Endodermal cell (in vitro differentiated cells): ENCODE data around the gene CNPY3. TPM values are rescaled to one million over a fixed set of nuclear protein-coding genes. Genes with fewer than 3 reads are reported as not detected.

Source experiments
- DNase-seq: peaks from one replicate; pipeline ENCODE4 v3.0.0-alpha.2; 2017
- H3K27ac ChIP-seq: 2 replicates; pipeline ENCODE4 v1.5.1; 2013; ENCODE audit warnings: mild to moderate bottlenecking, low read depth, low read length, moderate library complexity
- H3K27me3 ChIP-seq: 2 replicates; pipeline ENCODE4 v1.6.1; 2013; ENCODE audit warnings: mild to moderate bottlenecking, low read length, moderate library complexity; ENCODE audit not compliant: insufficient read depth, control insufficient read depth, poor library complexity, severe bottlenecking
- H3K36me3 ChIP-seq: 2 replicates; pipeline ENCODE4 v1.7.0; 2013; ENCODE audit warnings: mild to moderate bottlenecking, low read length, moderate library complexity; ENCODE audit not compliant: control insufficient read depth, insufficient read depth
- H3K4me1 ChIP-seq: one replicate; pipeline ENCODE4 v1.7.0; 2013; ENCODE audit warnings: low read length; ENCODE audit not compliant: control insufficient read depth, insufficient read depth
- H3K4me3 ChIP-seq: 2 replicates; pipeline ENCODE4 v1.5.1; 2013; ENCODE audit warnings: mild to moderate bottlenecking, low read length, moderate library complexity
- H3K9ac ChIP-seq: 2 replicates; pipeline ENCODE4 v1.6.1; 2013; ENCODE audit warnings: mild to moderate bottlenecking, low read length, moderate library complexity; ENCODE audit not compliant: poor library complexity, severe bottlenecking; ENCODE audit errors: extremely low read depth
- H3K9me3 ChIP-seq: 2 replicates; pipeline ENCODE4 v1.6.1; 2013; ENCODE audit warnings: mild to moderate bottlenecking, low read length, moderate library complexity; ENCODE audit not compliant: control insufficient read depth
- H3K27ac Mint-ChIP-seq: 2 replicates; pipeline ENCODE4 v1.8.0; 2020; ENCODE audit warnings: mixed read lengths
- H3K27me3 Mint-ChIP-seq: 2 replicates; pipeline ENCODE4 v1.8.0; 2021; ENCODE audit warnings: mild to moderate bottlenecking, mixed read lengths; ENCODE audit not compliant: insufficient read depth
- H3K36me3 Mint-ChIP-seq: 2 replicates; pipeline ENCODE4 v1.8.0; 2020; ENCODE audit warnings: low read depth, mixed read lengths
- H3K4me1 Mint-ChIP-seq: 2 replicates; pipeline ENCODE4 v1.8.0; 2020; ENCODE audit warnings: mixed read lengths
- H3K4me3 Mint-ChIP-seq: 2 replicates; pipeline ENCODE4 v1.8.0; 2020; ENCODE audit warnings: mild to moderate bottlenecking, moderate library complexity, mixed read lengths
- H3K9me3 Mint-ChIP-seq: 2 replicates; pipeline ENCODE4 v1.8.0; 2020; ENCODE audit warnings: mild to moderate bottlenecking, mixed read lengths
- CTCF ChIP-seq: fragments of 200-600 bp; sonication (generic); conservative IDR thresholded peaks from 2 replicates; pipeline ENCODE4 v1.5.0; 2021; ENCODE audit warnings: antibody characterized with exemption, mild to moderate bottlenecking
- WGBS, 2 experiments: methylation state at CpG; one replicate each; pipeline versions ENCODE4 v1.1.5 to v1.1.7; 2013; ENCODE audit warnings: missing lambda C conversion rate in 2 of 2, mixed read lengths in 1 of 2; ENCODE audit not compliant: insufficient coverage in 1 of 2, insufficient read length in 1 of 2; 5-methylcytosine and 5-hydroxymethylcytosine counted together
- total RNA-seq, 2 donors: library from RNA; stranded (reverse); fragmentation: NEBNext Ultra II Directional in 1 of 2; extraction: Animal tissue kit (Norgen Biotek cat#: 25700) in 1 of 2; gene quantifications; 2 replicates in 1 of 2; 3 replicates in 1 of 2; pipeline ENCODE4 v1.2.1, GENCODE V29; 2021

CNPY3 gene
- total RNA-seq, 2 donors from 2014 or later = 72.7 to 73.6 TPM

GRCh38 chr6:42907336-42907735 is 21.9 kb upstream of the CNPY3 start:
- H3K36me3 ChIP-seq = no peaks in the 10 kb centered on the region
- H3K4me3 ChIP-seq = no peak overlapping the region
- H3K9me3 ChIP-seq = no peaks in the 10 kb centered on the region
- H3K27me3 ChIP-seq = no peaks in the 10 kb centered on the region
- TF ChIP-seq CTCF = no peak
- 84 to 90% methylated on average over 2 to 5 of the region's 5 CpGs for WGBS, 2 experiments
- Mint-ChIP-seq H3K4me1 (peaks cover 12% of the 10 kb centered on the region), H3K27me3 (no peaks in the 10 kb centered on the region), H3K36me3 (no peaks in the 10 kb centered on the region), H3K27ac (no peak overlapping the region), H3K9me3 (no peaks in the 10 kb centered on the region), H3K4me3 (no peak overlapping the region)
- no peak overlapping the region for H3K9ac ChIP-seq
- H3K4me1 ChIP-seq = no peaks in the 10 kb centered on the region
- no peak overlapping the region for H3K27ac ChIP-seq
- DNase-seq = no peak

- Mint-ChIP-seq H3K27me3 (peaks cover 2% of the 10 kb centered on the region), H3K27ac (no peak overlapping the region), H3K36me3 (no peaks in the 10 kb centered on the region), H3K9me3 (no peaks in the 10 kb centered on the region), H3K4me1 (no peaks in the 10 kb centered on the region), H3K4me3 (no peak overlapping the region)
- H3K4me1 ChIP-seq = no peaks in the 10 kb centered on the region
- no peak overlapping the region for H3K9ac ChIP-seq
- no peak overlapping the region for H3K4me3 ChIP-seq
- H3K36me3 ChIP-seq = no peaks in the 10 kb centered on the region
- H3K27ac ChIP-seq = no peak overlapping the region
- no peak for DNase-seq
- 96 to 100% methylated on average over 1 to 8 of the region's 10 CpGs for WGBS, 2 experiments
- no peaks in the 10 kb centered on the region for H3K27me3 ChIP-seq
- H3K9me3 ChIP-seq = no peaks in the 10 kb centered on the region
- no peak for TF ChIP-seq CTCF
Measured at GRCh38 chr6:42909835-42910234, 19.4 kb upstream of the CNPY3 start.

- peak overlapping the region; percentile 95 for H3K27ac Mint-ChIP-seq
- Histone ChIP-seq H3K4me3 (peak overlapping the region; percentile 79), H3K4me1 (no peaks in the 10 kb centered on the region), H3K9me3 (no peaks in the 10 kb centered on the region), H3K9ac (peak overlapping the region; percentile 55), H3K27me3 (no peaks in the 10 kb centered on the region), H3K27ac (peak overlapping the region; percentile 64), H3K36me3 (no peaks in the 10 kb centered on the region)
- peak; percentile 92 for DNase-seq
- H3K36me3 Mint-ChIP-seq = no peaks in the 10 kb centered on the region
- H3K9me3 Mint-ChIP-seq = no peaks in the 10 kb centered on the region
- TF ChIP-seq CTCF = peak; percentile 70
- no peaks in the 10 kb centered on the region for H3K4me1 Mint-ChIP-seq
- 4 to 15% methylated on average over 18 to 49 of the region's 49 CpGs for WGBS, 2 experiments
- H3K27me3 Mint-ChIP-seq = peaks cover 2% of the 10 kb centered on the region
- peak overlapping the region; percentile 68 for H3K4me3 Mint-ChIP-seq
Measured at GRCh38 chr6:42911171-42912021, 17.9 kb upstream of the CNPY3 start.
